Stimulated activated CD4-positive, alpha-beta T cell treated with anti-CD3 and anti-CD28 coated beads, TNF-alpha, amount 100 ng/mL, for 48 hours (primary cell): Measurements from ENCODE around the gene ALG9.
"Not testable (repeated sequence)": the region's sequence is repeated elsewhere in the genome, so short reads cannot be mapped to it uniquely, and the experiment has no call there.

Source experiments
- DNase-seq, 3 donors: peaks; one replicate each; pipeline ENCODE4 v3.0.0-alpha.2; 2020; ENCODE audit warnings: low read depth in 3 of 3

ALG9 gene, protein sequence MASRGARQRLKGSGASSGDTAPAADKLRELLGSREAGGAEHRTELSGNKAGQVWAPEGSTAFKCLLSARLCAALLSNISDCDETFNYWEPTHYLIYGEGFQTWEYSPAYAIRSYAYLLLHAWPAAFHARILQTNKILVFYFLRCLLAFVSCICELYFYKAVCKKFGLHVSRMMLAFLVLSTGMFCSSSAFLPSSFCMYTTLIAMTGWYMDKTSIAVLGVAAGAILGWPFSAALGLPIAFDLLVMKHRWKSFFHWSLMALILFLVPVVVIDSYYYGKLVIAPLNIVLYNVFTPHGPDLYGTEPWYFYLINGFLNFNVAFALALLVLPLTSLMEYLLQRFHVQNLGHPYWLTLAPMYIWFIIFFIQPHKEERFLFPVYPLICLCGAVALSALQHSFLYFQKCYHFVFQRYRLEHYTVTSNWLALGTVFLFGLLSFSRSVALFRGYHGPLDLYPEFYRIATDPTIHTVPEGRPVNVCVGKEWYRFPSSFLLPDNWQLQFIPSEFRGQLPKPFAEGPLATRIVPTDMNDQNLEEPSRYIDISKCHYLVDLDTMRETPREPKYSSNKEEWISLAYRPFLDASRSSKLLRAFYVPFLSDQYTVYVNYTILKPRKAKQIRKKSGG

DNA sequence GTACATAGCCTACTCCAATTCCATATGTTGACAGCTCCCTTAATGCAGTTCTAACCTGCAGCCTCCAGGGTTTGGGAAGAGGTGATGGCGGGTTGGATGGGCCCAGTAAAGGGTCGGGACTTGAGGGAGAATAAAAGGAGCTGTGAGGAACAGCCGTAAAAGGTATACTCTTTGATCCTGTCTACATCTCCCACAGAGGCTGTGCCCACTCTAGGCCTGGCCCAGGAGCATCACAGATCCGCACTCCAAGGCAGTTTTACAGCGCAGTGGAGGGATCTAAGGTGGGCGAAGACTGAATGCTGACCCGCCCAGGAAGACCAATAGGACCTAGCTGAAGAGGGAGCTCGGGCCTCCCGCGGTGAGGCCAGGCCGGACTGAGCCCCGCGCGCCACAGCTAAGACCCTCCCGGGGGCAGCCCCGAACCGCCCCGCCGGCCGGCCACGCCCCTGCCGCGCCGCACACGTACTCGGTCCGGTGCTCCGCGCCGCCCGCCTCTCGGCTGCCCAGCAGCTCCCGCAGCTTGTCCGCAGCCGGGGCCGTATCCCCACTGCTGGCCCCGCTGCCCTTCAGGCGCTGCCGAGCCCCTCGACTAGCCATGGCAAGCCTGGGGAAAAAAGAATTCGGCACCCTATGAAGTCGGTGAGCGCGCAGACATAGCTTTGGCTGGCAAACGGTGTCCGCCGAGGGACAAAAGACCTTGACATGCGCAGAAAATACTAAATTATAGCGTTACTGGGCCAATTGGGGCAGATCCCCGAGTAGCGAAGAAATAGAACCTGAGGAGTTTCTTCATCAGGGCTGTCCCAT, at the start of gene ALG9:
TSS of gene ALG9 (minus strand) at position 696 of the 807 bp plus-strand sequence. CDS start at position 597, 99 bp downstream.
- peak; percentile 69 to 88 (median 85) for DNase-seq

DNA sequence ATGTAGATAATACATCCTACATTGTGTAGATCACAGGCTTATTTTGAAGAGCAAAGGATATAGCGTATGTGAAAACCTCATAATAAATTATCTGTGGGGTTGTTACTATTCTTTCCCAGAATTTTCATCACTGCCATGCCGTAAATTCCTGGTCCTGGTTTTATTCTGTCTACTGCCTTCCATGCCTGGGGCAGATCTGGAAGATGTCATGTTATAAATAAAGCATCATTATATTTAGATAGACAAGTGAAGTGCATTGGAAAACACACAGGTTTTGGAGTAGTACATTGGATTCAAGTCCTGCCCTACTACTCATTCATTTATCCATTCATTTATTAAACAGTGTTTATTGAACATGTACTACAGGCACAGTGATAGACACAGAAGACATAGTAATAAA, 49.5 kb upstream of the ALG9 start:
- DNase-seq: no peak

DNA sequence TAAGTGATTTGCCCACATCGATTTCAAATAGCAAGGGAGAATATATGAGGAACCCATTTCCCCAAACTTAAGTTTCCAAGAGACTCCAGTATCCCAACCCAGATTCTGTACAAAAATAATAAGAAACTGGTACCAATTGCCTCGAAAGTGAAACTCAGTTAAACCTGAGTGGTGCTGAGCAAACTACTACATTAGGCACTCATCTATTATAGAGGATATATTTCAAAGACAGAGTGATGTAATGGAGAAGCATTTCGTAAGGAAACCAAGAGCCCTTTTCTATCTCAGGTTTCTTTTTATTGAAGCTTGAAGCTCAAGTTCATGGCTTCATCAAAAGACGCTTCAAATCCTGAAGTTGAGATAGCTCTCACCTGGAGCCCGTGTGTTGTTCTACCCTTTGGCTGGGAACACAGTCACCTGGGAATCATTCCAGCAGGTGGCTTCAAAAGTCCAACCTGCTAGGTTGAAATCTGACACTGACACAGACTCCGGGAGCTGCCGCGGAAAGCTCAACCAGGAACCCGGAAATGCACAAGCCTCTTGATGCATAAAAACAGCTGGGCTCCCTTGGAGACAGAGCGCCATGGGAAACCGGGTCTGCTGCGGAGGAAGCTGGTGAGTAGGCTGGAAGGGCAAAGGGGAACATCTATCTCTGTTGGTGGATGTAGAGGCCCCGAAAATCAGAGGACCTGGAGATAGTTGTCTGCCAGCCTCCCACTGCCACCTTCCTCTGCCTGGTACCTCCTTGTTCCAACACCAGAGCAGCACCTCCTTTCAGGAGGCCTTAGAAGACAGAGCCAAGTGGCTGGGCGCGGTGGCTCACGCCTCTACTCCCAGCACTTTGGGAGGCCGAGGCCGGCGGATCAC, 47.2 kb upstream of the ALG9 start, which contains the start of gene C11orf52:
TSS of gene C11orf52 (plus strand) at position 524 of the 867 bp plus-strand sequence. CDS start at position 584, 60 bp downstream.
- DNase-seq: no peak

DNA sequence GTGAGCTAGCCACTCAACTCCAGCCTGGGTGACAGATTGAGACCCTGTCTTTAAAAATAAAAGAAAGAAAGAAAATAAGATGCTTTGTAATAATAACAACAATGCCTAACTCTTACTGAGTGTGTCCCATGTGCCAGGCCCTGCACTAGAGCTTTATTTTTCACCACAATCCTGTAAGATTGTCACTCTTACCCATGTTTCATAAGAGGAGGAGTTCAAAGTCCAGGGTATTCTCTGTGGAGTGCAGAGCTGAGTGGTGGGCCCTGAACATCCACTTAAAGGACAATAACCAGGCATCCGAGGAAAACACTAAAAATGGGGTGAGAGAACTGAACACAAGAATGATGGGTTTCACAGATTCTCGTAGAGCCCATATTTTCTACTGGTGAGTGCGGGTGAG, 46.4 kb upstream of the ALG9 start:
- no peak for DNase-seq

DNA sequence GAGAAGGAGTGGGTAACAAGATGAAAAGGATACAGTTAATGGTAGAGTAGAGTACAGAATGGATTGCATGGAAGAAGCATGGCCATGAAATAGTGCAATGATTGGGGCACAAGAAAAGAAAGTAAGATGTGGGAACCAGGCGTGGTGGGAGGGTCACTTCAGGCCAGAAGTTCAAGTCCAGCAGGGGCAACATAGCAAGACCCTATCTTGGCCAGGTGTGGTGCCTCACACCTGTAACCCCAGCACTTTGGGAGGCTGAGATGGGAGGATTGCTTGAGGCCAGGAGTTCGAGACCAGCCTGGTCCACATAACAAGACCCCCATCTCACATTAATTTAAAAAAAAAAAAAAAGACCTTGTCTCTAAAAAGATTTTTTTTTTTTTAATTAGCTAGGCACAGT, 45.9 kb upstream of the ALG9 start:
- DNase-seq: no peak

DNA sequence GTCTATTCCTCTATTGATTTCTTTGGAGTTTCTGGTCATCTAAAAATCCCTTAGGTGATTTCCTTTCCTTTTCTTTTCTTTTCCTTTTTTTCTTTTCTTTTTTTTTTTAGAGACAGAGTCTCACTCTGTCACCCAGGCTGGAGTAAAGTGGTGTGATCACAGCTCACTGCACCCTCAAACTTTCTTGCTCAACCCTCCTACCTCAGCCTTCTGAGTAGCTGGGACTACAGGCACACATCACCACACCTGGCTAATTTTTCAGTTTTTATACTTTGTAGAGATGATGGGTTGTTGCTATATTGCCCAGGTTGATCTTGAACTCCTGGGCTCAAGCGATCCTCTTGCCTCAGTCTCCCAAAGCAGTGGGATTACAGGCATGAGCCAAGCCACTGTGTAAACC, 45.4 kb upstream of the ALG9 start:
- no peak for DNase-seq

DNA sequence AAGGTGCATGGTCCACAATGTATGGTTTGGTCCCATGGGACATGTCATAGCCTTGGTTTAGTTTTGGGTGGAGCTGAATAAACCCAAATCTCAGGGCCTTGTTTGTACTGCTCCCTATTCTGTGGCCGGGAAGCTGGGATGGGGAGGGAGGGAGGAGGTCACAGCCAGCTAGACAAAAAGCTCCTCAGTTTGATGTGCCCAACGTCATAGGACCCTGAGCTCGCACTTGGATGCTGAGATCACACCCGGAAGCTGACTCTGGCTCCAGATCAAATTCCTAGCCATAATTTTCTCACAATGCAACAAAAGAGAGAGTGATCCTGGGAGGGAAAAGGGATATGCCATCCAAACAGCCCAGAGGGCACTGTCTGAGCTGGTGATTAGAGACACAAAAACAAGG, 42.6 kb upstream of the ALG9 start:
- no peak for DNase-seq

DNA sequence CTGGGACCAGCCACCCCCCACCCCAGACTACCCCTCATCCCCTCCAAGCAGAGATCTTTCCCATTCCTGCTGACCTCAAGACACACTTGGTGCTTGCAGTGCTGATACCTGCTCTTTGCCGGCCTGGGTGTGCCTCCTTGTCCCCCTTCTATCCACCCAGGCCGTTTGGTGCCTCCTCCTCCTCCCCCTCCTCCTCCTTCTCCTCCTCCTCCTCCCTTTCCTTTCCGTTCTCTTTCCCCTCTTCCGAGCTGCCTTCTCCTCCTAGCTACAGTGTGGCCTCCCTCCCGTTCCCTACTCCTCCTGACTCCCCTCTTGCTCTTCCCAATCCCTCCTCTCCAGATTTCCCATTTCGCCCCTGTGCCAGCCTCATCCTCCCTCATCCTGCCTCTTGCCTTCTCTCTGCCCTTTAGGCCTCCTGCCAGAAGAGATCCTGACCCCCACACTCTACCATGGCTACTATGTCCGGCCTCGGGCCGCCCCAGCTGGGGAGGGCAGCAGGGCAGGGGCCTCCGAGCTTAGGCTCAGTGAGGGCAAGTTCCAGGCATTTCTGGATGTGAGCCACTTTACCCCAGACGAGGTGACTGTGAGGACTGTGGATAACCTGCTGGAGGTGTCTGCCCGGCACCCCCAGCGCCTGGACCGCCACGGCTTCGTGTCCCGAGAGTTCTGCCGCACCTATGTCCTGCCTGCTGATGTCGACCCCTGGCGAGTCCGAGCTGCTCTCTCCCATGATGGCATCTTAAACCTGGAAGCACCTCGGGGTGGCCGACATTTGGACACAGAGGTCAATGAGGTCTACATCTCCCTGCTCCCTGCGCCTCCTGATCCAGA, 41.9 kb upstream of the ALG9 start:
- DNase-seq: no peak

DNA sequence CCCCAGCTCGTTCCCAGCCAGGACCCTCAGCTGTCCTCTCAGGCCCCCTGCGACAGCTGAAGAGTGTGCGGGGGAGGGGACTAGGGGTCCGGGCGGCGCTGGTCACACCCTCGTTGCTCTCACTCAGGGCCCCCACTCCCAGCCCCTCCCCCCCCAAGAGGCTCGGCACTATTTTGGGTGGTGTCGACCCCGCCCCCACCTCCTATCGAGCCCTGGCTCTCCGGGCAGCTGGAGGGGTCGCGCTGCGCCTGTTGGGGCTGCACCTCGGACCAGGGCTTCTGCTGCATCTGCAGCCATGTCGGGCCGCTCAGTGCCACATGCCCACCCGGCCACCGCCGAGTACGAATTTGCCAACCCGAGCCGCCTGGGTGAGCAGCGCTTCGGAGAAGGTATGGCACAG, 41.2 kb upstream of the ALG9 start, which contains the start of gene HSPB2:
TSS of gene HSPB2 (plus strand) at position 200 of the 400 bp plus-strand sequence. CDS start at position 296, 96 bp downstream.
- DNase-seq: no peak

DNA sequence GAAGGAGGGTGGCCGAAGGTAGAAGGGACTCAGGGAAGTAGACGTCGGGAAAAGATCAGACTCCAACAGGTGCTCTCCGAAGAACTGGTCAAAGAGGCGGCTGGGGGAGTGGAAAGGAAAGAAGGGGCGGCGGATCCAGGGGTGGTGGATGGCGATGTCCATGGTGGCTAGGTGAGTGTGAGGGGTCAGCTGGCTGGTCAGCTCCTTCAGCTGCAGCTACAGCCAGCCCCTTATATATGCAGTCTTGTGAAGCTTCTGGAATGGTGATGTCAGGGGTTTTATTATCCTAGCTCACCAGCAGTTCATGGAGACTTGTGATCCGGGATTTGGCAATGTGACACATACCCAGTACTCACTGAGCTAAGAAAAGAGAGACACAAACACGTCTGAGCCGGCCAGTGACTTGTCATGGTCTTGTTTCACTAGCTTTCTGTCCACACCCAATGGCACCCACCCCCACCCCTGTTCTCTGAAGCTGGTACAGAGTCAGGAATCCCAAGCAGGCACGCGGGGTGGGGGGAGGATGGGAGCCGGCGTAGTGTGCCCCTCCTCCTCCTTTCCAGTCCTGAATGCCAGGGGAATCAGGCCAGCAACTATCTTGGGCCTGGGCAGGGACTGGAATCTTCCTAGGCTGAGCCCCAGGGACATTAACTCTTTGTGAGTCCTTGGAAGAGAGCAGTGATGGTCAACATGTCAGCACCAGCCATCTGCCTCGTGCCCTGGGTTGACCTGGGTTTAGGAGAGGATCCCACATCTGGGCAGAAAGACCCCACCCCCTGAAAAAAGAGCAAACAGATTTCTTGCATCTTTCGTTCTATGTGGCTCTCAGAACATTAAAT, 40.4 kb upstream of the ALG9 start, which contains the start of gene CRYAB:
TSS of gene CRYAB (minus strand) at position 208 of the 839 bp plus-strand sequence. CDS start at position 162, 46 bp downstream.
- no peak for DNase-seq

DNA sequence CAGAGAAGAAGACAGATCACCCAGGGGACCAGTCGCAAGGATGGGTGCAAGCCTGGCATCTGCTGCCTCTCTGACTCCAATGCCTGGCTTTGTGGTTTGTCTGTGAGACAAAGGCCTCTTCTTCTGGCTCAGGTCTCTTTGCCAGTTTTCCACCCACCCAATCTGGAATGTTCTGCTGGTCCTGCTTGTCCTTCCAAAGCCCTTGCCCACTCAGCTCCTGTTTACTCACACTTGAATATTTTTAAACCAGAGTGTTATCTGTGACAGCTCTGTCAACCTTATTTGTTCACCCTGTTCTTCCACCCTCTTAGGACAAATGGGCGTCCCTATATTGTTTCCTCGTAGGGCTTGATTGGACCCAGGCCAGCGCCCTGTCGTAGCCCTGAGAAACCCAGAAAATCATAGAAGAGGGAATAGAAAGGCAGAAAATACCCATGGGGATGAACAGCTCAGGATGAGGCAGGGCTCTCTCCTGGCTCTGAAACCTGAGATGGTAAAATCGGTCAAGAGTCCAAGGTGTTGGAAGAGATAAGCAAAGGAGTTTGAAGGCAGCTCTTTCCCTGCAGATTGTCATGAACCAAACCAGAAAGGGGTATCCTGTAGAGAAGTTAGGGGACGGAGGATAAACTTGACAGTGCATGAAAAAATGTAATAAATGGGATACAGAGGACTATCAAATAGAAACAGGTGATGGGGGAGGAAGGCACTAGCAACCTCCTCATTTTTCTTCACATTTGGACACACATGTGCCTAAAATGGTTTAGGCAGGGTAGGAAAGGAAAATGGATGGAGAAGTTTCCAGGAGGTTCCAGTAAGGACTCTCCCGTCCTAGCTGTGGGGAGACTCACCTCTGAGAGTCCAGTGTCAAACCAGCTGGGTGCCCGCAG, 39.5 kb upstream of the ALG9 start:
- no peak for DNase-seq

DNA sequence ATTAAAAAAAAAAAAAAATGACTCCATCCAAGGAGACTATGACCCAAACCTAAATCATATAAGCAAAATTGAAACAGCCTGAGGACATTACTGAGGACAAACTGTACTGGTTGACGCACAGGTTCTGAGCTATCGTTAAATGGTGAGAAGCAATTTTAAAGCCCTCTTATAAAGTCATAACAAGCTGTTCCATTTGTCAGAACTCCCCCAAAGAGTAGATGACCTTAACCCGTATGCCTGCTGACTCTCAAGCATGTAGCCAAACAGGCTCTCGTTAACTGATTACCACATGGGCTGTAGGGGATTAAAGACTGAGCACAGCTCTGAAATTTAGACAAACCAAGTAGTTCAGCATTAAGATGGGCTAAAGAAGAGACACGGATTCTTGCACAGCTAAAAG, 38.0 kb upstream of the ALG9 start:
- no peak for DNase-seq

DNA sequence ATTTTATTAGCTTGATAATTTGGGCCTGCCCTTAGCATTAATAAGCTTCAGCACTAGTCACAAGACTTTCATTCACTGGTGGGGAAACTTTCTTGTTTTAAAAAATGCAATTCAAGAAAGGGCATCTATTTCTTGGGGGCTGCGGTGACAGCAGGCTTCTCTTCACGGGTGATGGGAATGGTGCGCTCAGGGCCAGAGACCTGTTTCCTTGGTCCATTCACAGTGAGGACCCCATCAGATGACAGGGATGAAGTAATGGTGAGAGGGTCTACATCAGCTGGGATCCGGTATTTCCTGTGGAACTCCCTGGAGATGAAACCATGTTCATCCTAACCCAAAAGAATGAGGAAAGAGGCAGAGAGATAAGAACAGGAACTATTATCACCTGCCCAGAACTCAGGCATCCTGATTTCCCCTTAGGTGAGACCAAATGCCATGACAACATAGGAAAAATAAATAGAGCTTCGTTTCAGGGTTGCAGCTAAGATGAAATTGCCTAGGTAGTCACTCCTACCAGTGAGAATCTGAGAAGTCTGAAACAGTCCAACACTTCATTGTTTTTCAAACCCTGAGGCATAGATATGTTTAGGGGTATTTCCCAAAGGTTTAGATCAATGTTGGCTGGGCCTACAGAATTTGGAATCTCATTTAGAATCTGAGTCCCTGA, 37.4 kb upstream of the ALG9 start:
- no peak for DNase-seq

DNA sequence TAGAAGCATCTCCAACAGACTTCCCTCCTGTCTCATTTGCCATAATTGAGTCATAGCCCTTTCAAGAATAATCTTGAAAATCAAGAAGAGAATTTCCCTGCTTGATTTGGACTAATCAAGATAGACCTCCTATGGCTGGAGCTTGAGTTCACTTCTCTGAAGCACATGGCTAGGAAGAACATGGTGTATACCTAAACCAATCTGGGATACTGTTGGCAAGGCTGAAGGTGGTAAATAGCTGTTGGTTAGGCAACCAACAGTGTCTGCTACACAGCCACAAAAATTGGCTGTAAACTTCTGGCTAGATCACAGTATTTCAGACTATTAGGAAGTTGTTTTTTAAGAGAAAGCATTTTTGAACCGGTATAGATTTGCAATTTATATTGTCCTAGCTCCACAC, 35.3 kb upstream of the ALG9 start:
- DNase-seq: no peak

DNA sequence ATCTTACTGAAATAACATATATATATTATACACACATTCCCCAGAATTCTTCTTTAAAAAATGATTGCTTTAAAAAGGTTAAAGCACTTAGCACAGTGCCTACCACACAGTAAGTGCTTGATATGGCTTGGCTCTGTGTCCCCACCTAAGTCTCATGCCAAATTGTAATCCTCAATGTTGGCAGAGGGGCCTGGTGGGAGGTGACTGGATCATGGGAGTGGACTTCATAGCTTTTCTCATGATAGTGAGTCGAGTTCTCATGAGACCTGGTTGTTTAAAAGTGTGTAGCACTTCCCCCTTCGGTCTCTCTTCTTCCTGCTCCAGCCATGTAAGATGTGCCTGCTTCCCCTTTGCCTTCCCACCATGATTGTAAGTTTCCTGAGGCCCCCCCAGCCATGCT, 34.0 kb upstream of the ALG9 start:
- no peak for DNase-seq

DNA sequence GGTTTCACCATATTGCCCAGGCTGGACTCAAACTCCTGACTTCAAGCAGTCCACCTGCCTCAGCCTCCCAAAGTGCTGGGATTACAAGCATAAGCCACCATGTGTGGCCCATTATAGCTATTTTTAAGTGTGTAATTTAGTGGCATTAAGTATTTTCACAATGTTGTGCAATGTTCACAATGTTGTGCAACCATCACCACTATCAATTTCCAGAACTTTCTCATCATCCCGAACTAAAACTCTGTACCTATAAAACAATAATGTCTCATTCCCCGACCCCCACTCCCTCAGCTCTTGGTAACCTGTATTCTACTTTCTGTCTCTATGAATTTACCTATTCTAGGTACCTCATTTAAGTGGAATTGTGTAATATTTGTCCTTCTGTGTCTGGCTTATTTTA, 15.5 kb upstream of the ALG9 start:
- no peak for DNase-seq

DNA sequence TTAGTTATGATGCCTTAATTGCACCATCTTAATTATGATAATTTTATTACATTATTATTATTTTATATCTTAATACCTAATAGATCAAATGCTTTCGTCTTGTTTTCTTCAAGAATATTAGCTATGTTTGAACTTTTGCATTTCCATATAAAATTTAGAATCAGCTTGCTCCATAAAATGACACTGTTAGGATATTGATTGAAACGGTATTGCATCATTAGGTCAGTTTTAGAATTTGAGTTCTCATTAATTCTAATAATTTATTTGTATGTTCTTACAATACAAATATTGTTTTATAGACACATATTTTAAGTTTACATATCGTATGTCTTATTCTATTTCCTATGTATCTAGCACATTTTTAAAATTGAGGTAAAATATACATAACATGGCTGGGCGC, 14.7 kb upstream of the ALG9 start:
- no peak for DNase-seq

DNA sequence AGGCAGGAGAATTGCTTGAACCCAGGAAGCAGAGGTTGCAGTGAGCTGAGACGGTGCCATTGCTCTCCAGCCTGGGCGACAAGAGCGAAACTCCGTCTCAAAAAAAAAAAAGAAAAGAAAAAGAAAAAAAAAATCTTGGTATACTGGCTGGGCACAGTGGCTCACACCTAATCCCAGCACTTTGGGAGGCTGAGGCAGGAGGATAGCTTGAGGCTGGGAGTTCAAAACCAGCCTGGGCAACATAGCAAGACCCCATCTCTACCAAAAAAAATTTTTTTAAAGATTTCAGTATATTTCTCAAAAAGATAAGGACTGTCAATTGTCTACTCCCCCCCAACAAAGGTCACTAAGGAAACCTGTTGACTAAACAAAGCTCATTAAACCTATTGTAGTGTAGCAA, 13.7 kb upstream of the ALG9 start:
- not testable (repeated sequence) for DNase-seq
